Astrocyte (in vitro differentiated cells and primary cell): ENCODE measurements around the gene SYCE3.

ENCODE experiments used
- CTCF ChIP-seq: IDR thresholded peaks from 2 replicates; pipeline ENCODE4 v1.5.1; 2011; ENCODE audit warnings: low read depth, mild to moderate bottlenecking, inconsistent platforms, low read length, moderate library complexity; ENCODE audit not compliant: insufficient read depth
- EZH2 ChIP-seq: IDR thresholded peaks from 2 replicates; pipeline ENCODE4 v1.6.1; 2012; ENCODE audit warnings: mild to moderate bottlenecking, low read length, inconsistent platforms; ENCODE audit not compliant: insufficient read depth

- TF ChIP-seq CTCF (no peak), EZH2 (no peak)
Observed at GRCh38 chr22:50518606-50519005, 44.1 kb downstream of the SYCE3 start.
